Right cardiac atrium (tissue), 5 donors: ENCODE measurements around the gene ALKBH6. TPM values are rescaled to one million over a fixed set of nuclear protein-coding genes. Genes with fewer than 3 reads are reported as not detected.

Experiments
- ATAC-seq, 2 donors: fragments of 200-7000 bp; cut with Tn5 transposase; one replicate each; pipeline versions ENCODE4 v1.8.0 to v1.9.1; 2020; ENCODE audit warnings: moderate library complexity in 2 of 2, mild to moderate bottlenecking in 1 of 2
- DNase-seq, 3 donors: peaks; one replicate each; pipeline ENCODE4 v3.0.0-alpha.2; 2020
- H3K27ac ChIP-seq: one replicate; pipeline ENCODE4 v1.5.1; 2013; ENCODE audit warnings: mild to moderate bottlenecking, low read length, control low read depth, moderate library complexity
- H3K27me3 ChIP-seq: one replicate; pipeline ENCODE4 v1.6.1; 2013; ENCODE audit not compliant: control insufficient read depth, insufficient read depth
- H3K4me1 ChIP-seq: one replicate; pipeline ENCODE4 v1.6.1; 2013; ENCODE audit warnings: low read length; ENCODE audit not compliant: control insufficient read depth, insufficient read depth
- H3K4me3 ChIP-seq: one replicate; pipeline ENCODE4 v1.5.1; 2013; ENCODE audit warnings: low read length, control low read depth
- H3K9me3 ChIP-seq: one replicate; pipeline ENCODE4 v1.6.1; 2013; ENCODE audit warnings: low read length; ENCODE audit not compliant: control insufficient read depth
- WGBS: extraction: QIAGEN DNeasy Blood & Tissue Kit; methylation state at CpG from one replicate; pipeline ENCODE4 v1.1.7; 2013; 5-methylcytosine and 5-hydroxymethylcytosine counted together
- intact Hi-C, 4 donors: fragments of 100-400 bp; cut with DNase I; formaldehyde crosslinking; loops; one replicate each; pipeline versions ENCODE4 v1.11.0 to v1.14.0; 2022 to 2023
- long read RNA-seq, 4 donors: library from polyadenylated mRNA; unstranded; transcript quantifications; one replicate each; pipeline ENCODE4 v2.0.0, GENCODE V29; 2020 to 2021
- polyA plus RNA-seq: library from polyadenylated mRNA; stranded (reverse); fragments of 200-250 nt; gene quantifications from one replicate; pipeline ENCODE4 v1.2.3, GENCODE V29; 2013
- total RNA-seq, 4 donors: library from RNA; stranded (reverse); fragmentation: NEBNext Ultra II Directional; extraction: Animal tissue kit (Norgen Biotek cat#: 25700); gene quantifications; one replicate each; pipeline ENCODE4 v1.2.1, GENCODE V29; 2021
- donor health status: healthy with polysubstance abuse.
- donor health status: DM: no; HTN: yes; CAD: no.
- donor health status: DM: no; HTN: no; CAD: no.
- donor health status: DM: no; HTN: yes; CAD: no; lungs with severe emphysema.
- donor health status: DM: yes; HTN: yes; CAD: no.

ALKBH6 gene
- total RNA-seq (10 to 100 TPM in 3 of 4 donors, 1 to 10 TPM in 1; 8.8 to 16.3 (median 12.0) TPM), polyA plus RNA-seq (18.0 TPM)
- long read RNA-seq, donor 1, transcript ALKBH6-202 (7 exons, 973 nt), result major isoform, 6 of 15 reads
- long read RNA-seq, donor 1, partial matches to known transcripts, result 4 of 15 reads
- long read RNA-seq, donor 1, other reads (novel, unspliced or antisense), result 3 of 15 reads
- long read RNA-seq, donor 2, partial matches to known transcripts, result 1 of 10 reads
- long read RNA-seq, donor 2, other reads (novel, unspliced or antisense), result 6 of 10 reads
- long read RNA-seq, donor 3, transcript ALKBH6-202 (7 exons, 973 nt), result major isoform, 7 of 19 reads
- long read RNA-seq, donor 3, partial matches to known transcripts, result 6 of 19 reads
- long read RNA-seq, donor 3, other reads (novel, unspliced or antisense), result 3 of 19 reads
- long read RNA-seq, donor 4, partial matches to known transcripts, result 2 of 10 reads
- long read RNA-seq, donor 4, other reads (novel, unspliced or antisense), result 8 of 10 reads

- peak within 1 kb of the TSS; percentile 79 for H3K27ac ChIP-seq
- H3K4me1 ChIP-seq, result peaks cover 9% of the 10 kb centered on the region
- ATAC-seq (peak; percentile 99), DNase-seq (peak; percentile 100)
- intact Hi-C loops, result no loop called here
- 1% methylated on average over 42 of the region's 42 CpGs for WGBS
- peak within 1 kb of the TSS; percentile 89 for H3K4me3 ChIP-seq
- H3K9me3 ChIP-seq, result no peaks in the 10 kb centered on the region
- H3K27me3 ChIP-seq, result no peaks in the 10 kb centered on the region
Measured at GRCh38 chr19:36014012-36014924, at the start of gene ALKBH6. ALKBH6 (minus strand) TSS chr19:36014213; CDS start chr19:36013397, 816 bp downstream.

- DNase-seq (no peak), ATAC-seq (no peak)
- Histone ChIP-seq H3K4me1 (no peaks in the 10 kb centered on the region), H3K27me3 (no peaks in the 10 kb centered on the region), H3K27ac (no peak overlapping the region), H3K9me3 (no peaks in the 10 kb centered on the region), H3K4me3 (no peak overlapping the region)
- WGBS, result 95% methylated on average over 2 of the region's 2 CpGs
- intact Hi-C loops, result loop anchor here in 2 of 4 donors (5.0 to 10.0 kb wide), 4 partner anchors 51 to 111 kb away; partner anchors contain the start of genes OVOL3 (in 2 of the 2), POLR2I (in 2 of the 2) and TBCB (in 1 of the 2)
Measured at GRCh38 chr19:36061367-36061766, 47.4 kb upstream of the ALKBH6 start.

- H3K4me1 ChIP-seq, result no peaks in the 10 kb centered on the region
- WGBS, result 71% methylated on average over 4 of the region's 4 CpGs
- intact Hi-C loops, result loop anchor here in 2 of 4 donors (5.0 to 10.0 kb wide), 4 partner anchors 52 to 112 kb away; partner anchors contain the start of genes OVOL3 (in 2 of the 2), POLR2I (in 2 of the 2) and TBCB (in 1 of the 2)
- no peak overlapping the region for H3K27ac ChIP-seq
- H3K9me3 ChIP-seq, result no peaks in the 10 kb centered on the region
- no peaks in the 10 kb centered on the region for H3K27me3 ChIP-seq
- peak; percentile 31 to 75 (median 70) for DNase-seq
- peak; percentile 67 to 73 for ATAC-seq
- no peak overlapping the region for H3K4me3 ChIP-seq
Measured at GRCh38 chr19:36060430-36060829, 46.4 kb upstream of the ALKBH6 start.

- WGBS, result 82% methylated on average over 6 of the region's 6 CpGs
- Histone ChIP-seq H3K27me3 (no peaks in the 10 kb centered on the region), H3K4me1 (no peaks in the 10 kb centered on the region), H3K27ac (no peak overlapping the region), H3K9me3 (no peaks in the 10 kb centered on the region), H3K4me3 (no peak overlapping the region)
- ATAC-seq (no peak), DNase-seq (no peak)
- intact Hi-C loops, result no loop called here
Measured at GRCh38 chr19:36059180-36059910, 45.3 kb upstream of the ALKBH6 start.

GRCh38 chr19:36058481-36059179, 44.6 kb upstream of the ALKBH6 start:
- ATAC-seq, result no peak
- H3K27me3 ChIP-seq, result no peaks in the 10 kb centered on the region
- WGBS, result 90% methylated on average over 12 of the region's 12 CpGs
- no peak overlapping the region for H3K4me3 ChIP-seq
- intact Hi-C loops, result no loop called here
- H3K27ac ChIP-seq, result no peak overlapping the region
- DNase-seq, result no peak
- no peaks in the 10 kb centered on the region for H3K4me1 ChIP-seq
- no peaks in the 10 kb centered on the region for H3K9me3 ChIP-seq

GRCh38 chr19:36054733-36055686, 41.0 kb upstream of the ALKBH6 start, which contains the start of gene WDR62:
WDR62 (plus strand) TSS chr19:36054897; CDS start chr19:36054972, 75 bp downstream.
- peak; percentile 95 to 98 (median 97) for DNase-seq
- intact Hi-C loops, result no loop called here
- WGBS, result under 1% methylated on average over 76 of the region's 76 CpGs

GRCh38 chr19:36054119-36054732, 40.2 kb upstream of the ALKBH6 start, which contains the start of gene THAP8:
THAP8 (minus strand) TSS chr19:36054285; CDS start chr19:36054217, 68 bp downstream.
- under 1% methylated on average over 56 of the region's 56 CpGs for WGBS
- intact Hi-C loops, result no loop called here
- DNase-seq, result peak; percentile 100

More at GRCh38 chr19:36054733-36055686, 41.0 kb upstream of the ALKBH6 start, which contains the start of gene WDR62:
- H3K27ac ChIP-seq, result peak within 1 kb of the TSS; percentile 80
- H3K9me3 ChIP-seq, result no peaks in the 10 kb centered on the region
- H3K27me3 ChIP-seq, result no peaks in the 10 kb centered on the region
- ATAC-seq, result peak; percentile 91
- H3K4me1 ChIP-seq, result no peaks in the 10 kb centered on the region
- H3K4me3 ChIP-seq, result peak within 1 kb of the TSS; percentile 53

GRCh38 chr19:36051637-36052036, 37.6 kb upstream of the ALKBH6 start:
- Histone ChIP-seq H3K4me3 (no peak overlapping the region), H3K4me1 (no peaks in the 10 kb centered on the region), H3K27me3 (no peaks in the 10 kb centered on the region), H3K9me3 (no peaks in the 10 kb centered on the region), H3K27ac (no peak overlapping the region)
- 96% methylated on average over 4 of the region's 4 CpGs for WGBS
- no peak for DNase-seq
- intact Hi-C loops, result no loop called here
- no peak for ATAC-seq

More at GRCh38 chr19:36054119-36054732, 40.2 kb upstream of the ALKBH6 start, which contains the start of gene THAP8:
- no peaks in the 10 kb centered on the region for H3K27me3 ChIP-seq
- H3K4me1 ChIP-seq, result no peaks in the 10 kb centered on the region
- no peaks in the 10 kb centered on the region for H3K9me3 ChIP-seq
- H3K4me3 ChIP-seq, result peak within 1 kb of the TSS; percentile 53
- peak within 1 kb of the TSS; percentile 80 for H3K27ac ChIP-seq
- ATAC-seq, result peak; percentile 98
